GM13977 (cell line): ENCODE measurements around the gene STRA8.

Experiments
- DNase-seq: peaks from one replicate; pipeline ENCODE4 v3.0.0; 2012; ENCODE audit warnings: low spot score
- in situ Hi-C: fragments of 300-500 bp; cut with MboI; formaldehyde crosslinking; loops from one replicate; pipeline ENCODE4 v1.12.0; 2022; ENCODE audit warnings: low sequenced_read_pairs, low pct_unique_long_range_greater_than_20kb, mixed read lengths, inconsistent platforms; ENCODE audit not compliant: unreplicated experiment
- TF ChIP-seq, protein P1 (sequence below): IDR thresholded peaks from 2 replicates; pipeline ENCODE4 v1.5.1; 2012; ENCODE audit warnings: mild to moderate bottlenecking, control low read depth; ENCODE audit not compliant: insufficient read depth; ENCODE audit errors: extremely low read depth, missing control alignments

Gene STRA8

DNA sequence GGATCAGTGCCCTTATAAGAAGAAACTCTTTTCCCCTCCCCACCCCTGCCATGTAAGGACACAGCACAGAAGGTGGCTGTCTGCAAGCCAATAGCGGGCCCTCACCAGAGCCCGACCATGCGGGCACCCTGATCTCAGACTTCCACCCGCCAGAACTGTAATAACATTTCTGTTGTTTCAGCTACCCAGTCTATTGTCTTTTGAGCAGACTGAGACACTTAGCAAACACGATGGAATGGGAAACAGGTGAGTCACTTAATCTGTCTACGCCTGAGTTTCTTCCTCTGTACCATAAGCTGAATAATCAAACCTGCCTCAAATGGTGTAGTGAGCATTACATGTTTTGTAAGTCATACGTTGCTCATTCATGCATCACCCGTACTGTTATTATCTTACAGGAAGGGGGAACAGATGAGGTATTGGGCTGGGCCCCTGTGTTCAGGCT lies 58.2 kb downstream of the STRA8 start:
- TF ChIP-seq, protein P1, sequence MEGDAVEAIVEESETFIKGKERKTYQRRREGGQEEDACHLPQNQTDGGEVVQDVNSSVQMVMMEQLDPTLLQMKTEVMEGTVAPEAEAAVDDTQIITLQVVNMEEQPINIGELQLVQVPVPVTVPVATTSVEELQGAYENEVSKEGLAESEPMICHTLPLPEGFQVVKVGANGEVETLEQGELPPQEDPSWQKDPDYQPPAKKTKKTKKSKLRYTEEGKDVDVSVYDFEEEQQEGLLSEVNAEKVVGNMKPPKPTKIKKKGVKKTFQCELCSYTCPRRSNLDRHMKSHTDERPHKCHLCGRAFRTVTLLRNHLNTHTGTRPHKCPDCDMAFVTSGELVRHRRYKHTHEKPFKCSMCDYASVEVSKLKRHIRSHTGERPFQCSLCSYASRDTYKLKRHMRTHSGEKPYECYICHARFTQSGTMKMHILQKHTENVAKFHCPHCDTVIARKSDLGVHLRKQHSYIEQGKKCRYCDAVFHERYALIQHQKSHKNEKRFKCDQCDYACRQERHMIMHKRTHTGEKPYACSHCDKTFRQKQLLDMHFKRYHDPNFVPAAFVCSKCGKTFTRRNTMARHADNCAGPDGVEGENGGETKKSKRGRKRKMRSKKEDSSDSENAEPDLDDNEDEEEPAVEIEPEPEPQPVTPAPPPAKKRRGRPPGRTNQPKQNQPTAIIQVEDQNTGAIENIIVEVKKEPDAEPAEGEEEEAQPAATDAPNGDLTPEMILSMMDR, result no peak
- DNase-seq, result no peak
- in situ Hi-C loops, result loop anchor here (25.0 kb wide), 2 partner anchors 220 to 320 kb away; partner anchors contain the start of gene CNOT4

DNA sequence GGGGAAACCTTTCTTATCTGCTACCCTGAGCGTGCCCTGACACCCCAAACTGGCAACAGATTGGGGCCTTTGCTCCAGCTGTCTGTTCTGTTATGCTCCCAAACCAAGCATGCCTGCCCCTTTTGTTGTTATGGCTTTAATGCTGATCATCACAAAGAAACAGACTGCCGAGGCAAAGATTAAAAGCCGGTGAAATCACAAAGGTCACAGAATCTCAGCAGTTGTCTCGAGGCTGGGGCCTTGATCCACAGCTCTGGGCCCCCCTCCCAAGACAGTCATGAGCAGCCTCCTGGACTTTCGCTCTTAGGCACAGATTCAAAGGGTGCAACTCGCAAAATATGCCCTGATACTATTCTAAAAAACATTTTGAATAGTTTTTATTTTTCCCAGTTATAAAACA lies 65.6 kb downstream of the STRA8 start:
- no peak for DNase-seq
- in situ Hi-C loops, result loop anchor here (25.0 kb wide), 2 partner anchors 213 to 313 kb away; partner anchors contain the start of gene CNOT4
- TF ChIP-seq, protein P1, result no peak

DNA sequence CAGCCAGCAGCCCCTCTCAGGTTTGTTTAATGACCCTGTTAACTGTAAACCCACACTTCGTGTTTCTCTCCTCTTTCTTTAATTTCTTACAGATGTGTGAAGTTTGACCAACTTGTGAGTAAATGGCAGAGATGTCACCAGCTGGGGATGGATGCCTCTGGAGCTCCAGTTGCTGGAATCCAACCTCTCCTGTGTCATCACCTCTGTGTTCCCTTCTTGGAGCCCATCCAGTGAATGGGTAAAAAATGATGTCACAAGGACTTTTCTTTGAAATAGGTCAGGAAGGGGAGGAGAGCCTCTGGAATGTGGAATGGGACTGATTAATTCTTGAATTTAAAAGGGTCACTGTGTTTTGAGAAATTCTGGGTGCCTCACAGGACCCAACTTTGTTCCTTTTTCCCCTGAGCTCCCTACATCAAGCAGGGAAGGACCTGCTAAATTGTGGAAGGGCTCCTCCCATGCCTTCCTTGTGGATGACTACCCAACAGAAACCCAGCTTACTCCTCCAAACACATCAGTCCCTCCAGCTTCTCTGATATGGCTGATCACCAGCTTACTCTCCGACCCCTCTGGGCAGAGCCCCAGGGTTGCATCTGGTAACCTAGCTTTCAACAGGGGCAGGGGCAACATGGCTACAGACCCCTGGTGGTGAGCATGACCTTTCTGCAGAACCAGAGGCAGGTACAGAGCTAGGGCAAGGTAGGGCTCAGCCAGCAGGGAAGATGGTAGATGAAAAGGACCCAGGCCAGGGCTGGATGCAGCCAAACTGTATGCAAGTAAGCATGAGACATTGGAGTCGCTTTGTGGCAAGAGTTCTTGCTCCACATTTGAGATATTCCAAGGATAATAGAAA lies 67.5 kb downstream of the STRA8 start:
- in situ Hi-C loops, result no loop called here
- no peak for DNase-seq
- TF ChIP-seq, protein P1, result no peak
